ENCODE measurements around the gene ELFN2. TPM values are rescaled to one million over a fixed set of nuclear protein-coding genes. Genes with fewer than 3 reads are reported as not detected.
A peak's percentile ranks its signal among the peaks of the same experiment; 100 is the strongest.

The ELFN2 gene
- total RNA-seq: 1 to 10 TPM; 2.8 to 4.3 TPM

- no peak within 1 kb of the TSS for H3K27ac ChIP-seq
- TF ChIP-seq POLR2AphosphoS5 (IDR thresholded peaks at IDR 0.05) (no peak), CTCF (IDR thresholded peaks at IDR 0.05) (no peak), POLR2A (IDR thresholded peaks at IDR 0.05) (no peak)
- no peaks in the 10 kb centered on the region for H3K9me3 ChIP-seq
- DNase-seq (ENCODE audit: low spot score): no peak
- no peaks in the 10 kb centered on the region for H3K27me3 ChIP-seq (replicated peaks; ENCODE audit: insufficient read depth)
- no peaks in the 10 kb centered on the region for H3K36me3 ChIP-seq
- peak within 1 kb of the TSS; percentile 34 to 47 for H3K4me3 ChIP-seq
- under 1% methylated on average over 41 of the region's 72 CpGs for WGBS
- no peaks in the 10 kb centered on the region for H3K4me1 ChIP-seq (replicated peaks)
- intact Hi-C loops (cut with DNase I): loop anchor here (5.0 kb wide), 1 partner anchor 110 kb away; no protein-coding TSS in a partner anchor
Observed at GRCh38 chr22:37427135-37427710, at the start of gene ELFN2. ELFN2 (minus strand) TSS chr22:37427479; CDS start chr22:37375534, 51,945 bp downstream.

GRCh38 chr22:37476389-37477329 is 49.4 kb upstream of the ELFN2 start:
- DNase-seq (ENCODE audit: low spot score): no peak
- Histone ChIP-seq H3K36me3 (no peaks in the 10 kb centered on the region), H3K27me3 (replicated peaks; ENCODE audit: insufficient read depth) (no peaks in the 10 kb centered on the region), H3K4me3 (no peak overlapping the region), H3K27ac (no peak overlapping the region), H3K9me3 (no peaks in the 10 kb centered on the region), H3K4me1 (replicated peaks) (no peaks in the 10 kb centered on the region)
- WGBS: 63% methylated on average over 14 of the region's 14 CpGs
- intact Hi-C loops (cut with DNase I): no loop called here
- TF ChIP-seq POLR2A (IDR thresholded peaks at IDR 0.05): no peak
- TF ChIP-seq CTCF (IDR thresholded peaks at IDR 0.05): no peak
- TF ChIP-seq POLR2AphosphoS5 (IDR thresholded peaks at IDR 0.05): no peak

- H3K27ac ChIP-seq: no peak overlapping the region
- intact Hi-C loops (cut with DNase I): no loop called here
- WGBS: 83% methylated on average over 11 of the region's 11 CpGs
- TF ChIP-seq CTCF (IDR thresholded peaks at IDR 0.05) (no peak), POLR2A (IDR thresholded peaks at IDR 0.05) (no peak), POLR2AphosphoS5 (IDR thresholded peaks at IDR 0.05) (no peak)
- no peak for DNase-seq (ENCODE audit: low spot score)
- H3K36me3 ChIP-seq: no peaks in the 10 kb centered on the region
- no peaks in the 10 kb centered on the region for H3K27me3 ChIP-seq (replicated peaks; ENCODE audit: insufficient read depth)
- no peaks in the 10 kb centered on the region for H3K9me3 ChIP-seq
- no peak overlapping the region for H3K4me3 ChIP-seq
- H3K4me1 ChIP-seq (replicated peaks): no peaks in the 10 kb centered on the region
Observed at GRCh38 chr22:37474447-37475090, 47.3 kb upstream of the ELFN2 start.

GRCh38 chr22:37473437-37473946 is 46.2 kb upstream of the ELFN2 start:
- 66% methylated on average over 8 of the region's 8 CpGs for WGBS
- H3K9me3 ChIP-seq: no peaks in the 10 kb centered on the region
- H3K27ac ChIP-seq: no peak overlapping the region
- H3K4me3 ChIP-seq: no peak overlapping the region
- intact Hi-C loops (cut with DNase I): no loop called here
- no peaks in the 10 kb centered on the region for H3K36me3 ChIP-seq
- no peak for DNase-seq (ENCODE audit: low spot score)
- TF ChIP-seq CTCF (IDR thresholded peaks at IDR 0.05): no peak
- TF ChIP-seq POLR2AphosphoS5 (IDR thresholded peaks at IDR 0.05): no peak
- TF ChIP-seq POLR2A (IDR thresholded peaks at IDR 0.05): no peak
- H3K27me3 ChIP-seq (replicated peaks; ENCODE audit: insufficient read depth): no peaks in the 10 kb centered on the region
- H3K4me1 ChIP-seq (replicated peaks): no peaks in the 10 kb centered on the region

Data from prostate gland (tissue), 2 donors.